Ectodermal cell (in vitro differentiated cells): ENCODE results near the gene BCL2L13.

Experiments
- H3K27ac ChIP-seq: 2 replicates; pipeline ENCODE4 v1.7.0; 2013; ENCODE audit warnings: mild to moderate bottlenecking, low read depth, low read length; ENCODE audit not compliant: insufficient read depth, poor library complexity, severe bottlenecking
- H3K27me3 ChIP-seq: 2 replicates; pipeline ENCODE4 v1.7.0; 2013; ENCODE audit warnings: mild to moderate bottlenecking, low read length; ENCODE audit not compliant: insufficient read depth, control insufficient read depth, poor library complexity, severe bottlenecking
- H3K36me3 ChIP-seq: one replicate; pipeline ENCODE4 v1.7.0; 2013; ENCODE audit warnings: low read length; ENCODE audit not compliant: control insufficient read depth, insufficient read depth
- H3K4me1 ChIP-seq: one replicate; pipeline ENCODE4 v1.7.0; 2013; ENCODE audit warnings: low read length; ENCODE audit not compliant: control insufficient read depth, insufficient read depth
- H3K4me3 ChIP-seq: 2 replicates; pipeline ENCODE4 v1.7.0; 2013; ENCODE audit warnings: low read depth, low read length, control low read depth; ENCODE audit not compliant: insufficient read depth
- H3K9me3 ChIP-seq: 2 replicates; pipeline ENCODE4 v1.7.0; 2013; ENCODE audit warnings: mild to moderate bottlenecking, low read length, moderate library complexity; ENCODE audit not compliant: control insufficient read depth
- WGBS, 2 experiments: methylation state at CpG; one replicate each; pipeline ENCODE4 v1.1.7; 2013; ENCODE audit warnings: missing lambda C conversion rate in 2 of 2; 5-methylcytosine and 5-hydroxymethylcytosine counted together

BCL2L13 gene

GRCh38 chr22:17725500-17725796, 86.9 kb downstream of the BCL2L13 start:
- Histone ChIP-seq H3K9me3 (no peaks in the 10 kb centered on the region), H3K4me1 (no peaks in the 10 kb centered on the region), H3K27ac (peak overlapping the region; percentile 42), H3K4me3 (no peak overlapping the region), H3K36me3 (peaks cover 22% of the 10 kb centered on the region), H3K27me3 (no peaks in the 10 kb centered on the region)

- peaks cover 22% of the 10 kb centered on the region for H3K36me3 ChIP-seq
- no peak overlapping the region for H3K27ac ChIP-seq
- WGBS, 2 experiments: 95 to 96% methylated on average over 13 of the region's 13 CpGs
- H3K4me1 ChIP-seq: no peaks in the 10 kb centered on the region
- H3K4me3 ChIP-seq: no peak overlapping the region
- no peaks in the 10 kb centered on the region for H3K9me3 ChIP-seq
- H3K27me3 ChIP-seq: no peaks in the 10 kb centered on the region
Observed at GRCh38 chr22:17726006-17726927, 87.7 kb downstream of the BCL2L13 start.

- Histone ChIP-seq H3K9me3 (no peaks in the 10 kb centered on the region), H3K27me3 (no peaks in the 10 kb centered on the region), H3K4me3 (no peak overlapping the region), H3K4me1 (no peaks in the 10 kb centered on the region), H3K27ac (no peak overlapping the region), H3K36me3 (peaks cover 22% of the 10 kb centered on the region)
- WGBS, 2 experiments: 94 to 96% methylated on average over 18 of the region's 18 CpGs
Observed at GRCh38 chr22:17726928-17727897, 88.7 kb downstream of the BCL2L13 start.

- 95 to 96% methylated on average over 7 to 8 of the region's 8 CpGs for WGBS, 2 experiments
- H3K36me3 ChIP-seq: peaks cover 22% of the 10 kb centered on the region
Observed at GRCh38 chr22:17728786-17729185, 90.2 kb downstream of the BCL2L13 start.

GRCh38 chr22:17729561-17729960, 91.0 kb downstream of the BCL2L13 start:
- Histone ChIP-seq H3K36me3 (peaks cover 27% of the 10 kb centered on the region), H3K27me3 (no peaks in the 10 kb centered on the region), H3K27ac (no peak overlapping the region), H3K4me1 (no peaks in the 10 kb centered on the region), H3K4me3 (no peak overlapping the region), H3K9me3 (no peaks in the 10 kb centered on the region)
- 89% methylated on average over 6 of the region's 6 CpGs for WGBS, 2 experiments

More at GRCh38 chr22:17728786-17729185, 90.2 kb downstream of the BCL2L13 start:
- H3K9me3 ChIP-seq: no peaks in the 10 kb centered on the region
- H3K4me3 ChIP-seq: no peak overlapping the region
- no peaks in the 10 kb centered on the region for H3K4me1 ChIP-seq
- no peaks in the 10 kb centered on the region for H3K27me3 ChIP-seq
- H3K27ac ChIP-seq: no peak overlapping the region

- WGBS, 2 experiments: 92 to 96% methylated on average over 2 of the region's 2 CpGs
- H3K36me3 ChIP-seq: peaks cover 20% of the 10 kb centered on the region
- H3K4me1 ChIP-seq: no peaks in the 10 kb centered on the region
- H3K27ac ChIP-seq: no peak overlapping the region
- no peak overlapping the region for H3K4me3 ChIP-seq
- H3K27me3 ChIP-seq: no peaks in the 10 kb centered on the region
- no peaks in the 10 kb centered on the region for H3K9me3 ChIP-seq
Observed at GRCh38 chr22:17732251-17732854, 93.8 kb downstream of the BCL2L13 start.

GRCh38 chr22:17733466-17733865, 94.9 kb downstream of the BCL2L13 start:
- no peaks in the 10 kb centered on the region for H3K4me1 ChIP-seq
- no peak overlapping the region for H3K27ac ChIP-seq
- H3K4me3 ChIP-seq: no peak overlapping the region
- peaks cover 16% of the 10 kb centered on the region for H3K36me3 ChIP-seq
- WGBS, 2 experiments: 90 to 96% methylated on average over 3 of the region's 3 CpGs
- H3K27me3 ChIP-seq: no peaks in the 10 kb centered on the region
- no peaks in the 10 kb centered on the region for H3K9me3 ChIP-seq

GRCh38 chr22:17734187-17734586, 95.6 kb downstream of the BCL2L13 start:
- Histone ChIP-seq H3K27me3 (no peaks in the 10 kb centered on the region), H3K36me3 (peaks cover 16% of the 10 kb centered on the region), H3K4me3 (no peak overlapping the region), H3K27ac (no peak overlapping the region), H3K9me3 (no peaks in the 10 kb centered on the region), H3K4me1 (no peaks in the 10 kb centered on the region)
- 92 to 94% methylated on average over 4 of the region's 4 CpGs for WGBS, 2 experiments

GRCh38 chr22:17738386-17739128, 100.0 kb downstream of the BCL2L13 start:
- Histone ChIP-seq H3K27me3 (no peaks in the 10 kb centered on the region), H3K4me3 (no peak overlapping the region), H3K36me3 (peaks cover 6% of the 10 kb centered on the region), H3K27ac (no peak overlapping the region), H3K4me1 (no peaks in the 10 kb centered on the region), H3K9me3 (no peaks in the 10 kb centered on the region)
- WGBS, 2 experiments: 92% methylated on average over 21 of the region's 21 CpGs
